Mammary epithelial cell (primary cell): Measurements from ENCODE around the gene SERPIND1.

Experiments used
- CTCF ChIP-seq, 2 donors: IDR thresholded peaks in 1 of 2; conservative IDR thresholded peaks in 1 of 2; 2 replicates each; pipeline ENCODE4 v1.5.1; 2011 to 2012; ENCODE audit warnings: inconsistent platforms in 2 of 2, low read length in 2 of 2, mild to moderate bottlenecking in 2 of 2, control low read depth in 1 of 2, low read depth in 1 of 2; ENCODE audit not compliant: insufficient read depth in 1 of 2; ENCODE audit errors: extremely low read depth in 1 of 2
- EZH2 ChIP-seq: IDR thresholded peaks from 2 replicates; pipeline ENCODE4 v1.6.1; 2012; ENCODE audit warnings: low read length, inconsistent platforms, borderline replicate concordance

DNA sequence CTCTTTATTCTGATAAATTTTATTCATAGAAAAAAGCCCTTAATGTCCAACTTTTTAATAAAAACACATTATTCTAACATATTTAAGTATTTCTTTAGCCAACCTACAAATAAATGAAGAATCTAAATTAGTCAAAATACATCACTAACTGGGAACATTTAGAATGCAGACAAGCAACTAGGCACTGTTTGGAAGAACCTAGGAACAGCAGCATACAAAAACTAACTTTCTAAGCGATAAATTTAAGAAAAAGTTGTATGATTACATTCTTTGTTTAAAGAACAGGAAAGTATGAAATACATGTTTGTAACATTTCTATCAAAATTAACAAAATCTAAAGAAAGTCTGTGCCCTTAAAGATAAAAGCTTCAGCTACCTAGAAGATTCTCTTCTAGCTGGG is 49.4 kb downstream of the SERPIND1 start:
- no peak for TF ChIP-seq CTCF (conservative IDR thresholded peaks at IDR 0.05 in 1 of 2, IDR thresholded peaks at IDR 0.05 in 1 of 2; ENCODE audit: extremely low read depth in 1 of 2, insufficient read depth in 1 of 2, low read depth in 1 of 2, low read length in 2 of 2)
- TF ChIP-seq EZH2 = no peak
